HepG2 (cell line): Measurements from ENCODE around the gene LASP1. TPM values are rescaled to one million over a fixed set of nuclear protein-coding genes. Genes with fewer than 3 reads are reported as not detected.

Source experiments
- ATAC-seq: fragments of 200-7000 bp; cut with Tn5 transposase; 3 replicates; pipeline ENCODE4 v1.9.1; 2020; ENCODE audit warnings: mild to moderate bottlenecking, moderate library complexity
- BruUV-seq: library from RNA; stranded (reverse); fragments of 400-500 nt; replicated peaks from 2 replicates; lab custom pipeline; 2021; lab: Mats Ljungman, UMichigan
- CTCF ChIA-PET: fragments of 300-600 bp; formaldehyde crosslinking; extraction: SDS; loops from one replicate; lab custom pipeline; 2021; ENCODE audit warnings: low total read pairs, inconsistent platforms, low intra/inter-chr PET ratio; lab: Yijun Ruan, JAX
- POLR2A ChIA-PET: fragments of 350-600 bp; sonication (Branson Sonifier 250); formaldehyde crosslinking; loops from one replicate; lab custom pipeline; 2020; ENCODE audit warnings: antibody characterized with exemption, inconsistent platforms; lab: Yijun Ruan, JAX
- DNase-seq: peaks from one replicate; pipeline ENCODE4 v3.0.0-alpha.2; 2015; ENCODE audit warnings: low spot score
- FAIRE-seq: peaks from 3 replicates; lab custom pipeline; 2011; peaks lifted over from hg19 to GRCh38; lab: Jason Lieb, UNC
- H2AFZ ChIP-seq: one replicate; pipeline ENCODE4 v1.6.1; 2011; ENCODE audit warnings: low read length, inconsistent platforms
- H3K27ac ChIP-seq: fragments of 300-600 bp; 3 replicates; pipeline ENCODE4 v1.8.0; 2011; ENCODE audit warnings: mixed run types, mild to moderate bottlenecking, mixed read lengths, low read length, inconsistent platforms; ENCODE audit not compliant: insufficient read depth; ENCODE audit errors: extremely low read length
- H3K27me3 ChIP-seq, 2 experiments: fragments of 200-600 bp in 1 of 2; 2 replicates in 1 of 2; 3 replicates in 1 of 2; pipeline versions ENCODE4 v1.6.0 to v1.8.0; 2011; ENCODE audit warnings: low read length in 2 of 2, mild to moderate bottlenecking in 2 of 2, moderate library complexity in 2 of 2, inconsistent platforms in 1 of 2; ENCODE audit not compliant: insufficient read depth in 2 of 2, control insufficient read depth in 1 of 2
- H3K36me3 ChIP-seq, 2 experiments: fragments of 200-600 bp in 1 of 2; replicated peaks in 1 of 2; 2 replicates in 1 of 2; 3 replicates in 1 of 2; pipeline versions ENCODE4 v1.5.1 to v1.8.0; 2011; ENCODE audit warnings: low read length in 2 of 2, inconsistent platforms in 1 of 2; ENCODE audit not compliant: insufficient read depth in 2 of 2, control insufficient read depth in 1 of 2
- H3K4me1 ChIP-seq: 2 replicates; pipeline ENCODE4 v1.5.1; 2012; ENCODE audit warnings: low read length, inconsistent platforms; ENCODE audit not compliant: insufficient read depth
- H3K4me2 ChIP-seq: 2 replicates; pipeline ENCODE4 v1.6.0; 2011; ENCODE audit warnings: low read depth, low read length, inconsistent platforms
- H3K4me3 ChIP-seq, 3 experiments: fragments of 200-600 bp in 1 of 3; sonication (generic), shearing (Covaris generic) in 1 of 3; replicated peaks in 1 of 3; 2 replicates each; pipeline ENCODE4 v1.5.1; 2011 to 2016; ENCODE audit warnings: low read length in 3 of 3, inconsistent platforms in 2 of 3, low read depth in 2 of 3, mild to moderate bottlenecking in 2 of 3, control low read depth in 1 of 3, mixed read lengths in 1 of 3; ENCODE audit not compliant: insufficient read depth in 1 of 3
- H3K79me2 ChIP-seq: one replicate; pipeline ENCODE4 v1.6.1; 2011; ENCODE audit warnings: low read length, inconsistent platforms; ENCODE audit not compliant: insufficient read depth
- H3K9ac ChIP-seq: 2 replicates; pipeline ENCODE4 v1.6.0; 2011; ENCODE audit warnings: mild to moderate bottlenecking, low read depth, low read length, inconsistent platforms; ENCODE audit not compliant: insufficient read depth
- H3K9me3 ChIP-seq: 2 replicates; pipeline ENCODE4 v1.5.1; 2012; ENCODE audit warnings: mild to moderate bottlenecking, low read length
- H4K20me1 ChIP-seq: 2 replicates; pipeline ENCODE4 v1.6.0; 2011; ENCODE audit warnings: inconsistent platforms, mild to moderate bottlenecking, low read length, moderate library complexity; ENCODE audit not compliant: insufficient read depth
- CEBPB ChIP-seq: IDR thresholded peaks from 2 replicates; pipeline ENCODE4 v1.6.1; 2011; ENCODE audit warnings: low read depth, low read length, improper control_type of control experiment, borderline replicate concordance
- STAT5B ChIP-seq: sonication (generic); formaldehyde crosslinking; IDR thresholded peaks from 2 replicates; pipeline ENCODE4 v1.4.0; 2020; ENCODE audit warnings: missing genetic modification reagents
- TRIM24 ChIP-seq: sonication (generic); formaldehyde crosslinking; IDR thresholded peaks from 2 replicates; pipeline ENCODE4 v1.8.0; 2022; ENCODE audit warnings: mild to moderate bottlenecking, missing genetic modification reagents
- ZFP36L2 ChIP-seq: sonication (generic); formaldehyde crosslinking; IDR thresholded peaks from 2 replicates; pipeline ENCODE4 v1.4.0; 2020; ENCODE audit warnings: missing genetic modification reagents
- ZNF142 ChIP-seq: sonication (generic); formaldehyde crosslinking; IDR thresholded peaks from 2 replicates; pipeline ENCODE4 v1.4.0; 2020; ENCODE audit warnings: missing genetic modification reagents
- ZNF205 ChIP-seq: IDR thresholded peaks from 2 replicates; pipeline ENCODE4 v1.6.1; 2018; ENCODE audit warnings: missing biosample characterization, missing genetic modification reagents
- ZNF605 ChIP-seq: sonication (generic); formaldehyde crosslinking; IDR thresholded peaks from 2 replicates; pipeline ENCODE4 v1.8.0; 2022; ENCODE audit warnings: mild to moderate bottlenecking, missing genetic modification reagents
- ZNF780A ChIP-seq: sonication (generic); formaldehyde crosslinking; IDR thresholded peaks from 2 replicates; pipeline ENCODE4 v1.8.0; 2022; ENCODE audit warnings: mild to moderate bottlenecking, missing genetic modification reagents, moderate library complexity
- WGBS: methylation state at CpG from one replicate; pipeline ENCODE4 v1.1.6; 2017; ENCODE audit warnings: low lambda C conversion rate; 5-methylcytosine and 5-hydroxymethylcytosine counted together
- in situ Hi-C: cut with HindIII; loops from 2 replicates; pipeline ENCODE4 v1.10.0; 2017; ENCODE audit warnings: low pct_unique_long_range_greater_than_20kb; ENCODE audit not compliant: extremely low pct_ligation_motif_present
- intact Hi-C: fragments of 100-400 bp; cut with micrococcal nuclease; formaldehyde crosslinking; loops from one replicate; pipeline ENCODE4 v1.10.0; 2022; ENCODE audit not compliant: unreplicated experiment
- polyA plus RNA-seq, 8 experiments: library from polyadenylated mRNA; depleted of rRNA in 3 of 8; stranded (reverse) in 7 of 8; unstranded in 1 of 8; fragments of >200 nt; fragmentation: Illumina TruSeq in 4 of 8; extraction: Trizol in 4 of 8; gene quantifications; 2 replicates each; pipeline versions ENCODE4 v1.2.1 to v1.2.3, GENCODE V29; 2011 to 2016; ENCODE audit warnings: low read depth in 4 of 8, missing spikeins in 1 of 8, mixed read lengths in 1 of 8; ENCODE audit not compliant: insufficient read depth in 1 of 8
- total RNA-seq, 5 experiments: library from RNA; depleted of rRNA; stranded (reverse); fragments of >200 nt; fragmentation: Illumina TruSeq; extraction: Trizol; gene quantifications; 2 replicates each; pipeline ENCODE4 v1.2.3, GENCODE V29; 2016; ENCODE audit warnings: low read depth in 1 of 5
- TF ChIP-seq, protein P1 (sequence below): sonication (generic); formaldehyde crosslinking; IDR thresholded peaks from 2 replicates; pipeline ENCODE4 v1.4.0; 2020; ENCODE audit warnings: missing genetic modification reagents

Gene LASP1
- total and polyA plus RNA-seq, 2 of the 13 experiments (the other 11 are each of a cell fraction or from before 2014, with no cell fraction given) = 70.1 to 97.0 TPM

DNA sequence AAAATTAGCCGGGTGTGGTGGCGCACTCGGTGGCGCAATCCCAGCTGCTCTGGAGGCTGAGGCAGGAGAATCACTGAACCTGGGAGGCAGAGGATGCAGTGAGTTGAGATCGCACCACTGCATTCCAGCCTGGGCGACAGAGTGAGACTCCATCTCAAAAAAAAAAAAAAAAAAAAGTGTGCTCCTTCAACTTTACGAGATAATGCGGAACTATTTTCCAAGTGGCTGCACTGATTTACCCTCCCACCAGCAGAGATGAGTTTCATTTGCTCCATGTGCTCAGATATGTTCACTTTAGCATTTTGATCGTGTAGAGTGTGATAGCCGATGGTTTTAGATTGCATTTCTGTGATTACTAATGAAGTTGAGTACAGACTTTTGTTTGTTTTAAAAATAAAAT, 35.5 kb downstream of the LASP1 start:
- no peaks in the 10 kb centered on the region for H3K27me3 ChIP-seq
- no peak overlapping the region for H2AFZ ChIP-seq
- POLR2A ChIA-PET = no interaction called here
- no peak for TF ChIP-seq ZFP36L2 (CRISPR knock-in tag)
- TF ChIP-seq ZNF205 = no peak
- TF ChIP-seq CEBPB = 0 out of 2 replicates have a peak, but pooled peaks have one; percentile 2
- TF ChIP-seq STAT5B (CRISPR knock-in tag) = no peak
- TF ChIP-seq, protein P1, sequence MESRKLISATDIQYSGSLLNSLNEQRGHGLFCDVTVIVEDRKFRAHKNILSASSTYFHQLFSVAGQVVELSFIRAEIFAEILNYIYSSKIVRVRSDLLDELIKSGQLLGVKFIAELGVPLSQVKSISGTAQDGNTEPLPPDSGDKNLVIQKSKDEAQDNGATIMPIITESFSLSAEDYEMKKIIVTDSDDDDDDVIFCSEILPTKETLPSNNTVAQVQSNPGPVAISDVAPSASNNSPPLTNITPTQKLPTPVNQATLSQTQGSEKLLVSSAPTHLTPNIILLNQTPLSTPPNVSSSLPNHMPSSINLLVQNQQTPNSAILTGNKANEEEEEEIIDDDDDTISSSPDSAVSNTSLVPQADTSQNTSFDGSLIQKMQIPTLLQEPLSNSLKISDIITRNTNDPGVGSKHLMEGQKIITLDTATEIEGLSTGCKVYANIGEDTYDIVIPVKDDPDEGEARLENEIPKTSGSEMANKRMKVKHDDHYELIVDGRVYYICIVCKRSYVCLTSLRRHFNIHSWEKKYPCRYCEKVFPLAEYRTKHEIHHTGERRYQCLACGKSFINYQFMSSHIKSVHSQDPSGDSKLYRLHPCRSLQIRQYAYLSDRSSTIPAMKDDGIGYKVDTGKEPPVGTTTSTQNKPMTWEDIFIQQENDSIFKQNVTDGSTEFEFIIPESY (CRISPR knock-in tag) = peak; percentile 22; the same call in 1 of the 2 replicates
- peaks cover 3% of the 10 kb centered on the region for H3K79me2 ChIP-seq
- in situ Hi-C loops = no loop called here
- H3K9ac ChIP-seq = no peak overlapping the region
- intact Hi-C loops = no loop called here
- H3K4me3 ChIP-seq = no peak overlapping the region
- H3K4me1 ChIP-seq = no peaks in the 10 kb centered on the region
- 97% methylated on average over 10 of the region's 10 CpGs for WGBS
- no peak for ATAC-seq
- H3K9me3 ChIP-seq = no peaks in the 10 kb centered on the region
- BruUV-seq = no TSS peak
- no peak for FAIRE-seq
- H3K27ac ChIP-seq = no peak overlapping the region
- DNase-seq = no peak
- H3K36me3 ChIP-seq = peaks cover 34 to 77% of the 10 kb centered on the region in 2 experiments
- peaks cover 11% of the 10 kb centered on the region for H4K20me1 ChIP-seq
- CTCF ChIA-PET = no interaction called here
- no peak overlapping the region for H3K4me2 ChIP-seq

DNA sequence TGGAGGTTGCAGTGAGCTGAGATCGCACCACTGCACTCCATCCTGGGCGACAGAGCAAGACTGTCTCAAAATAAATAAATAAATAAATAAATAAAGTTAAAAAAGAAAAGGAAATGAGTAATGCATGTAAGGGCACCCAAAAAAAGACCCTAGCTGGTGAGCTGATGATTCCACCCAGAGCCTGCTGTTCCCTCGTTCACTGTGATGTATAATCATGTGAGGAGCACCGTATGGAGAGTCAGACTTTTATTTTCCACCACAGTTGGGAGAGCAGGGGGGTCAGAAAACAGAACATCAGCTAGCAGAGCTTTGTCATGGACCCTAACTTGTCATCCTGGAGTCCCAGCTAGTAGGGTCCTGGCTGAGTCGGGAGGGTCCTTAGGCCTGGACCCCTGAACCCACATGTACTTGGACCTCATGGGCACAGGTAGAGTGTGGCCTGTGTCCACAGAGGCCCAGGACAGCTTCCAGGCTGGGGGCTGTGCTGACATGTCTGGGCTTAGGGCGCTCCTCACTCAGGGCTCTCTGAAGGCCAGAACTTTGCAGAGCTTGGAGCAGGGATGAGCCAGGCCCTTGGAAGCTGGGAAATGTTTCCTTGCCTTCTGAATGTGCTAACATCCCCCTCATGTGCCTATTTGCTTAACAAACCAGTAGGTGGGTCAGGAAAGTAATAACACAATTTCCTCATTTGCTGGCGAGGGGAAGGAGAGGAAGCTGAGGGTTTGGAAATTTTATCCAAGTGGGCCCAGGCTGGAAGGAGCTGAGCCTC, 36.8 kb downstream of the LASP1 start:
- WGBS = 95% methylated on average over 7 of the region's 7 CpGs
- ChIA-PET CTCF (no interaction called here), POLR2A (interaction anchor here (0.6 to 2.2 kb wide), 5 partner anchors 8 to 48 kb away, joined by 3 to 5 read pairs (median 4); partner anchors contain the start of gene LASP1)
- in situ Hi-C loops (no loop called here), intact Hi-C loops (no loop called here)
- Histone ChIP-seq H4K20me1 (peaks cover 11% of the 10 kb centered on the region), H3K4me3 (no peak overlapping the region), H3K79me2 (peaks cover 3% of the 10 kb centered on the region), H3K36me3 (peaks cover 33 to 75% of the 10 kb centered on the region in 2 experiments), H3K4me1 (no peaks in the 10 kb centered on the region), H3K4me2 (no peak overlapping the region), H3K27me3 (no peaks in the 10 kb centered on the region), H3K9me3 (no peaks in the 10 kb centered on the region), H3K9ac (no peak overlapping the region), H2AFZ (no peak overlapping the region), H3K27ac (no peak overlapping the region)
- peak; percentile 15; the same call in 1 of the 3 replicates for ATAC-seq
- BruUV-seq = TSS peak; percentile 15
- no peak for FAIRE-seq
- no peak for DNase-seq
- TF ChIP-seq ZNF605 (CRISPR knock-in tag) (0 out of 2 replicates have a peak, but pooled peaks have one; percentile 19), ZNF780A (CRISPR knock-in tag) (no peak), TRIM24 (CRISPR knock-in tag) (0 out of 2 replicates have a peak, but pooled peaks have one; percentile 21), ZNF142 (CRISPR knock-in tag) (no peak)
